ENCODE results near the gene CEP250. TPM values are rescaled to one million over a fixed set of nuclear protein-coding genes. Genes with fewer than 3 reads are reported as not detected.

The CEP250 gene
- total RNA-seq, 1 donor from 2014 or later: 17.0 TPM

- Histone ChIP-seq H3K4me1 (no peaks in the 10 kb centered on the region), H3K36me3 (peaks cover 17 to 37% of the 10 kb centered on the region in 2 donors), H3K9me3 (no peaks in the 10 kb centered on the region), H3K27ac (no peak overlapping the region), H3K27me3 (no peaks in the 10 kb centered on the region), H3K4me3 (no peak overlapping the region)
- TF ChIP-seq CTCF (IDR thresholded peaks at IDR 0.05): peak; percentile 66 to 70 (median 69)
- no peak for DNase-seq (ENCODE audit: low spot score in 2 of 2)
- intact Hi-C loops (cut with DNase I): no loop called here
Observed at GRCh38 chr20:35463455-35464300, 8.3 kb downstream of the CEP250 start.

- peaks cover 29 to 49% of the 10 kb centered on the region in 2 donors for H3K36me3 ChIP-seq
- intact Hi-C loops (cut with DNase I): no loop called here
- H3K9me3 ChIP-seq: no peaks in the 10 kb centered on the region
- no peak for TF ChIP-seq CTCF (IDR thresholded peaks at IDR 0.05)
- H3K4me1 ChIP-seq: no peaks in the 10 kb centered on the region
- no peak overlapping the region for H3K4me3 ChIP-seq
- H3K27ac ChIP-seq: no peak overlapping the region
- H3K27me3 ChIP-seq: no peaks in the 10 kb centered on the region
- no peak for DNase-seq (ENCODE audit: low spot score in 2 of 2)
Observed at GRCh38 chr20:35465976-35466375, 10.6 kb downstream of the CEP250 start.

- DNase-seq (ENCODE audit: low spot score in 2 of 2): no peak
- Histone ChIP-seq H3K9me3 (no peaks in the 10 kb centered on the region), H3K36me3 (peaks cover 37 to 55% of the 10 kb centered on the region in 2 donors), H3K27ac (no peak overlapping the region), H3K4me3 (no peak overlapping the region), H3K27me3 (no peaks in the 10 kb centered on the region), H3K4me1 (no peaks in the 10 kb centered on the region)
- TF ChIP-seq CTCF (IDR thresholded peaks at IDR 0.05): no peak
- intact Hi-C loops (cut with DNase I): no loop called here
Observed at GRCh38 chr20:35466856-35467255, 11.5 kb downstream of the CEP250 start.

GRCh38 chr20:35467339-35468224 is 12.2 kb downstream of the CEP250 start:
- DNase-seq (ENCODE audit: low spot score in 2 of 2): no peak
- Histone ChIP-seq H3K36me3 (peaks cover 42 to 55% of the 10 kb centered on the region in 2 donors), H3K27me3 (no peaks in the 10 kb centered on the region), H3K4me3 (no peak overlapping the region), H3K9me3 (no peaks in the 10 kb centered on the region), H3K27ac (no peak overlapping the region), H3K4me1 (no peaks in the 10 kb centered on the region)
- no peak for TF ChIP-seq CTCF (IDR thresholded peaks at IDR 0.05)
- intact Hi-C loops (cut with DNase I): no loop called here

- no peak overlapping the region for H3K27ac ChIP-seq
- intact Hi-C loops (cut with DNase I): no loop called here
- H3K4me3 ChIP-seq: no peak overlapping the region
- H3K9me3 ChIP-seq: no peaks in the 10 kb centered on the region
- no peak for TF ChIP-seq CTCF (IDR thresholded peaks at IDR 0.05)
- H3K27me3 ChIP-seq: no peaks in the 10 kb centered on the region
- no peaks in the 10 kb centered on the region for H3K4me1 ChIP-seq
- DNase-seq (ENCODE audit: low spot score in 2 of 2): no peak
- H3K36me3 ChIP-seq: peaks cover 54 to 67% of the 10 kb centered on the region in 2 donors
Observed at GRCh38 chr20:35468671-35469334, 13.4 kb downstream of the CEP250 start.
